ENCODE measurements around the gene SEC14L5.

DNA sequence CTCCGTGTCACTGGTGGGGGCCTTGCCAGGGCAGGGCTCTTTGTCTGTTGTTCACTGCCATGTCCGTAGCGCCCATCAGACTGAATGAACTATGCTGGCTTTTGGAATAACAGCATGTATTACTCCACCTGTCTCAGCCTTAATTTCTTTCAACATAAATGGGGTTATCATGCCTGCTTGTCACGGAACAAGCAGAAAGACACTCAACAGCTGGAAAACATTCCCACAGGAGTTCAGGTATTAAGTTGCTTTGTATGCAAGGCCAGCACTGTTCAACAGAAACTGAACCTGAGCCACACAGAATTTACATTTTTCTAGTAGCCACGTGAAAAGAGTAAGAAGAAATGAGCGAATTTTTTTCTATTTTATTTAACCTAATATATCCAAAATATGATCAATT is 34.3 kb upstream of the SEC14L5 start:
- TF ChIP-seq REST (tag by site-specific recombination; IDR thresholded peaks at IDR 0.05) (no peak), ZNF138 (tag by site-specific recombination; IDR thresholded peaks at IDR 0.05; ENCODE audit: borderline replicate concordance) (no peak), CTCF (tag by site-specific recombination; IDR thresholded peaks at IDR 0.05) (no peak), ZNF350 (tag by site-specific recombination; IDR thresholded peaks at IDR 0.05) (no peak), AEBP2 (tag by site-specific recombination; IDR thresholded peaks at IDR 0.05; ENCODE audit: borderline replicate concordance) (no peak), ZNF121 (tag by site-specific recombination; IDR thresholded peaks at IDR 0.05) (no peak), ZNF501 (tag by site-specific recombination; IDR thresholded peaks at IDR 0.05) (no peak)
- TF ChIP-seq, protein P1, sequence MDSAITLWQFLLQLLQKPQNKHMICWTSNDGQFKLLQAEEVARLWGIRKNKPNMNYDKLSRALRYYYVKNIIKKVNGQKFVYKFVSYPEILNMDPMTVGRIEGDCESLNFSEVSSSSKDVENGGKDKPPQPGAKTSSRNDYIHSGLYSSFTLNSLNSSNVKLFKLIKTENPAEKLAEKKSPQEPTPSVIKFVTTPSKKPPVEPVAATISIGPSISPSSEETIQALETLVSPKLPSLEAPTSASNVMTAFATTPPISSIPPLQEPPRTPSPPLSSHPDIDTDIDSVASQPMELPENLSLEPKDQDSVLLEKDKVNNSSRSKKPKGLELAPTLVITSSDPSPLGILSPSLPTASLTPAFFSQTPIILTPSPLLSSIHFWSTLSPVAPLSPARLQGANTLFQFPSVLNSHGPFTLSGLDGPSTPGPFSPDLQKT (IDR thresholded peaks at IDR 0.05; ENCODE audit: borderline replicate concordance, low read depth, low read length), result no peak

Measured in HEK293 (cell line).